Esophagus muscularis mucosa (tissue), 4 donors: ENCODE data around the gene RBM8A. TPM values are rescaled to one million over a fixed set of nuclear protein-coding genes. Genes with fewer than 3 reads are reported as not detected.

Experiments used
- DNase-seq: peaks from one replicate; pipeline ENCODE4 v3.0.0-alpha.2; 2017; ENCODE audit errors: extremely low spot score
- H3K27ac ChIP-seq, 4 donors: fragments of 200-600 bp; sonication (generic); replicated peaks in 1 of 4; 1 replicate in 3 of 4; 2 replicates in 1 of 4; pipeline ENCODE4 v1.5.1; 2016 to 2019; ENCODE audit warnings: mild to moderate bottlenecking in 1 of 4
- H3K27me3 ChIP-seq, 4 donors: fragments of 200-600 bp; sonication (generic); one replicate each; pipeline versions ENCODE4 v1.5.1 to v1.6.0; 2016 to 2019
- H3K36me3 ChIP-seq, 4 donors: fragments of 200-600 bp; sonication (generic); one replicate each; pipeline ENCODE4 v1.5.1; 2016 to 2019
- H3K4me1 ChIP-seq, 4 donors: fragments of 200-600 bp; sonication (generic); one replicate each; pipeline ENCODE4 v1.5.1; 2016 to 2019
- H3K4me3 ChIP-seq, 4 donors: fragments of 200-600 bp; sonication (generic); 1 replicate in 2 of 4; 2 replicates in 2 of 4; pipeline ENCODE4 v1.5.1; 2016 to 2019; ENCODE audit warnings: mild to moderate bottlenecking in 4 of 4, moderate library complexity in 1 of 4
- H3K9me3 ChIP-seq, 4 donors: fragments of 200-600 bp; sonication (generic); 1 replicate in 3 of 4; 2 replicates in 1 of 4; pipeline ENCODE4 v1.5.1; 2016 to 2019
- CTCF ChIP-seq, 3 experiments: fragments of 200-600 bp in 2 of 3; fragments of 450-650 bp in 1 of 3; sonication (generic) in 2 of 3; IDR thresholded peaks; one replicate each; pipeline ENCODE4 v1.5.1; 2017 to 2019; ENCODE audit warnings: antibody characterized with exemption in 3 of 3, mild to moderate bottlenecking in 2 of 3, moderate library complexity in 1 of 3
- EP300 ChIP-seq: sonication (generic); formaldehyde crosslinking; IDR thresholded peaks from one replicate; pipeline ENCODE4 v1.6.1; 2017; ENCODE audit warnings: antibody characterized with exemption
- POLR2A ChIP-seq: fragments of 450-650 bp; IDR thresholded peaks from one replicate; pipeline ENCODE4 v1.6.1; 2017; ENCODE audit warnings: antibody characterized with exemption, moderate library complexity, mild to moderate bottlenecking, low read depth
- POLR2AphosphoS5 ChIP-seq, 2 donors: sonication (generic); formaldehyde crosslinking; IDR thresholded peaks; one replicate each; pipeline ENCODE4 v1.6.1; 2017; ENCODE audit warnings: antibody characterized with exemption in 2 of 2
- WGBS: methylation state at CpG from one replicate; pipeline ENCODE4 v1.1.5; 2018; 5-methylcytosine and 5-hydroxymethylcytosine counted together
- intact Hi-C: fragments of 100-400 bp; cut with DNase I; formaldehyde crosslinking; loops from one replicate; pipeline ENCODE4 v1.15.1; 2023
- total RNA-seq, 4 donors: library from RNA; depleted of rRNA; stranded (reverse); fragments of >200 nt; gene quantifications; one replicate each; pipeline versions ENCODE4 v1.1.0 to v1.2.1, GENCODE V29; 2016

RBM8A gene
- total RNA-seq, 4 donors from 2014 or later = 42.8 to 119 (median 69.7) TPM

- intact Hi-C loops = no loop called here
- DNase-seq = no peak
Measured at GRCh38 chr1:145901312-145902021, 25.8 kb downstream of the RBM8A start.

GRCh38 chr1:145898756-145899155, 28.5 kb downstream of the RBM8A start:
- no peak for TF ChIP-seq POLR2A
- no peak for TF ChIP-seq EP300
- TF ChIP-seq CTCF (IDR thresholded peaks at IDR 0.05) = no peak
- TF ChIP-seq POLR2AphosphoS5 (IDR thresholded peaks at IDR 0.05) = no peak
- Histone ChIP-seq H3K4me3 (no peak overlapping the region), H3K27ac (no peak overlapping the region), H3K36me3 (no peaks in the 10 kb centered on the region), H3K9me3 (no peaks in the 10 kb centered on the region), H3K27me3 (no peaks in the 10 kb centered on the region), H3K4me1 (no peaks in the 10 kb centered on the region)
- DNase-seq = no peak
- WGBS = 90% methylated on average over 5 of the region's 5 CpGs
- intact Hi-C loops = no loop called here

More at GRCh38 chr1:145901312-145902021, 25.8 kb downstream of the RBM8A start:
- H3K4me1 ChIP-seq = no peaks in the 10 kb centered on the region
- H3K36me3 ChIP-seq = no peaks in the 10 kb centered on the region
- H3K27ac ChIP-seq = no peak overlapping the region
- TF ChIP-seq EP300 (no peak), CTCF (IDR thresholded peaks at IDR 0.05) (no peak), POLR2AphosphoS5 (IDR thresholded peaks at IDR 0.05) (no peak), POLR2A (no peak)
- H3K9me3 ChIP-seq = no peaks in the 10 kb centered on the region
- no peaks in the 10 kb centered on the region for H3K27me3 ChIP-seq
- WGBS = 93% methylated on average over 12 of the region's 12 CpGs
- H3K4me3 ChIP-seq = no peak overlapping the region

- no peak for TF ChIP-seq EP300
- TF ChIP-seq CTCF (IDR thresholded peaks at IDR 0.05) = no peak
- no peak for TF ChIP-seq POLR2A
- TF ChIP-seq POLR2AphosphoS5 (IDR thresholded peaks at IDR 0.05) = no peak
- WGBS = 92% methylated on average over 1 of the region's 1 CpG
Measured at GRCh38 chr1:145897969-145898368, 29.3 kb downstream of the RBM8A start.

GRCh38 chr1:145895471-145895870, 31.8 kb downstream of the RBM8A start:
- intact Hi-C loops = no loop called here
- no peaks in the 10 kb centered on the region for H3K27me3 ChIP-seq
- H3K4me3 ChIP-seq = no peak overlapping the region
- H3K36me3 ChIP-seq = no peaks in the 10 kb centered on the region
- peaks cover 21 to 25% (median 23%) of the 10 kb centered on the region in 4 donors for H3K4me1 ChIP-seq
- H3K9me3 ChIP-seq = no peaks in the 10 kb centered on the region
- TF ChIP-seq POLR2A (no peak), POLR2AphosphoS5 (IDR thresholded peaks at IDR 0.05) (no peak), EP300 (no peak), CTCF (IDR thresholded peaks at IDR 0.05) (no peak)
- 100% methylated on average over 1 of the region's 1 CpG for WGBS
- no peak for DNase-seq
- no peak overlapping the region for H3K27ac ChIP-seq

More at GRCh38 chr1:145897969-145898368, 29.3 kb downstream of the RBM8A start:
- H3K4me1 ChIP-seq = peaks cover 1 to 3% (median 2%) of the 10 kb centered on the region in 4 donors
- no peak overlapping the region for H3K27ac ChIP-seq
- H3K36me3 ChIP-seq = no peaks in the 10 kb centered on the region
- intact Hi-C loops = loop anchor here (1.0 kb wide), 1 partner anchor 8 kb away; no protein-coding TSS in a partner anchor
- no peaks in the 10 kb centered on the region for H3K27me3 ChIP-seq
- no peak overlapping the region for H3K4me3 ChIP-seq
- no peak for DNase-seq
- H3K9me3 ChIP-seq = no peaks in the 10 kb centered on the region
